Muscle of leg (tissue), 11 donors: Measurements from ENCODE around the gene LRRC74A. TPM values are rescaled to one million over a fixed set of nuclear protein-coding genes. Genes with fewer than 3 reads are reported as not detected.

ENCODE experiments used
- DNase-seq: peaks from one replicate; pipeline ENCODE4 v3.0.0; 2013
- H3K27ac ChIP-seq: one replicate; pipeline ENCODE4 v1.5.1; 2013; ENCODE audit warnings: mild to moderate bottlenecking, low read length, control low read depth
- H3K27me3 ChIP-seq: one replicate; pipeline ENCODE4 v1.6.1; 2013; ENCODE audit warnings: low read length; ENCODE audit not compliant: control insufficient read depth, insufficient read depth
- H3K36me3 ChIP-seq: one replicate; pipeline ENCODE4 v1.6.1; 2013; ENCODE audit warnings: low read length; ENCODE audit not compliant: control insufficient read depth, insufficient read depth
- H3K4me1 ChIP-seq: one replicate; pipeline ENCODE4 v1.6.1; 2013; ENCODE audit warnings: low read length; ENCODE audit not compliant: control insufficient read depth, insufficient read depth
- H3K4me3 ChIP-seq: one replicate; pipeline ENCODE4 v1.5.1; 2013; ENCODE audit warnings: low read length, control low read depth
- H3K9me3 ChIP-seq: replicated peaks from 2 replicates; pipeline ENCODE4 v1.6.1; 2013; ENCODE audit warnings: low read depth, low read length; ENCODE audit not compliant: control insufficient read depth
- WGBS: methylation state at CpG from one replicate; pipeline ENCODE4 v1.1.5; 2013; ENCODE audit warnings: missing lambda C conversion rate; ENCODE audit not compliant: insufficient coverage; 5-methylcytosine and 5-hydroxymethylcytosine counted together
- polyA plus RNA-seq, 8 donors: library from polyadenylated mRNA; unstranded; fragments of 120-200 nt; gene quantifications; one replicate each; pipeline versions ENCODE4 v1.2.1 to v1.2.3, GENCODE V29; 2013; ENCODE audit warnings: inconsistent platforms in 1 of 8, low replicate concordance in 1 of 8; ENCODE audit not compliant: insufficient read length in 8 of 8, insufficient read depth in 1 of 8
- total RNA-seq: library from RNA; stranded (reverse); fragments of 120-200 nt; gene quantifications from one replicate; pipeline ENCODE4 v1.2.4, GENCODE V29; 2013

Gene LRRC74A
- total and polyA plus RNA-seq, 9 donors, result 0.07 to 0.19 (median 0.16) TPM; not detected in 6

DNA sequence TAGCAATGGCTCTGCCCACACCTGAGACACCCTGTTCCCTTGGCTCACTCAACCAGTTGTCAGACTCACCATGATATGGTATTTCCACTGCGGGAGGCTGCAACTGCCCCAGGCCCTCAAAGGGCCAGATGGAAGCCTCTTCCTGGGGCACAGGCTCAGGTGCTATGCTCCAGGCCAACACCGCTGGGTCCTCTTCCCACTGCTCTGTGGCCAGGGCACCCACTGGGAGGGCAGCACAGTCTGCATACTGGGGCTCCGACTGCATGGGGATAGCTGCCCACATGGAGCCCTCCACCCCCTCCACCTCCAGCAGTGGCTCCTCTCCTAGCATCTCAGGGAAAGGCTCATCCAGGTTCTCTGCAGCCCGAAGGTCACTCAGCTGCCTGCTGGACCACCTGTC, 17.2 kb upstream of the LRRC74A start:
- no peaks in the 10 kb centered on the region for H3K9me3 ChIP-seq
- H3K27ac ChIP-seq, result no peak overlapping the region
- no peaks in the 10 kb centered on the region for H3K27me3 ChIP-seq
- peaks cover 27% of the 10 kb centered on the region for H3K4me1 ChIP-seq
- DNase-seq, result no peak
- 92% methylated on average over 4 of the region's 4 CpGs for WGBS
- no peak overlapping the region for H3K4me3 ChIP-seq
- H3K36me3 ChIP-seq, result peaks cover 44% of the 10 kb centered on the region

DNA sequence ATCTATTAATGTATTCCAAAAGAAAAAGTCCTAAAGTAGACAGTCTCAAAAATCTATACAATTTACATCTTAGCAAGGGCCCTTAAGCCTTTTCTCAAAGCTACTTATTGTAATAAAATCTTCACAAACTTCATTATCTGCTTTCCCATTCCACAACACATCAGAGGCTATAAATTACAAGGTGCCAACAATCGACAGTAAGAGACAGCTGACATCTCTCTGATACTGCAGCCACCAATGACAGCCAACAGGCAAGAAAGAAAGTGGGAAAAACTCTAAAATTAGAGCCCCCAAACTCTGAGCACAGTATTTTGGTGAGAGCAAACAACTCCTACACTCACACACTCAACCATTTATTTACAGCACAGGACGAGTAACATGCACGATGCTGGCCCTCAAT, 15.7 kb upstream of the LRRC74A start:
- Histone ChIP-seq H3K27me3 (no peaks in the 10 kb centered on the region), H3K4me3 (no peak overlapping the region), H3K36me3 (peaks cover 33% of the 10 kb centered on the region), H3K4me1 (peaks cover 38% of the 10 kb centered on the region), H3K9me3 (no peaks in the 10 kb centered on the region), H3K27ac (no peak overlapping the region)
- DNase-seq, result no peak
- WGBS, result 71% methylated on average over 1 of the region's 3 CpGs

DNA sequence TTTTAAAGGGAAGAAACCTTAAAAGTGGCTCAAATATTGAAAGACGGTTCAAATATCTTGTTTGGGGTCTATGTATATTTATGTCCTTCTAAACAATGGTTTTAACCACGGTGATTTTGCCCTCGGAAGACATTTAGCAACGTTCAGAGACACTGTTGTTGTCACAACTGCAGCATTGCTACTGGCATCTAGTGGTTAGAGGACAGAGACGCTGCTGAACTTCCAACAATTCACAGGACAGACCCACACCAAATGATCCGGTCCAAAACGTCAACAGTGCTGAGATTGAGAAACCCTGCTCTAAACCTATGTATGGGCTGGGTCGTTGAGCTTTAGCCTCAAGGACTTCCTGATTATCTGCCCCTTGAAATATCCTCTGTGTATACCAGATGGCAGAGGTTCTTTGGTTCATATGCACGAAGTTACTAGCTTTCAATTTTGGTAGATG, 15.2 kb upstream of the LRRC74A start:
- WGBS, result no CpG with 5 or more reads among the region's 9 CpGs
- peak overlapping the region; percentile 38 for H3K27ac ChIP-seq
- peak; percentile 66 for DNase-seq

DNA sequence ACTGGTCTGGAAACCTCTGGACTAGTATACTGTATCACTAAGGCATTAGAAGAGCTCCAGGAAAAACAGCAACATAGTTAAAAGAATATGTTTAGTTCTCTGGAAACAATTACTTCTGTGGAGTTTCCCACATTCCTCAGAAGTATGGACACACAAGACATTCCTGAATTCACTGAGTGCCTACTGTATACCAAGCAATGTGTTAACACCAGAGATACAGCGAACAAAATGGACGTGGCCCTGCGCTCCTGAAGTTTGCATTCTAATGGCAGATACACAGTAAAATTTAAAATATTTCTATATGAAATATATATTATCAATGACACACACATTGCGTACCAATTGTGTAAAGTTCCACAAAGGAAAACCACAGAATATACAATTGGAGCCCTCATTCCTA, 14.6 kb upstream of the LRRC74A start:
- Histone ChIP-seq H3K27ac (peak overlapping the region; percentile 77), H3K36me3 (peaks cover 28% of the 10 kb centered on the region), H3K9me3 (no peaks in the 10 kb centered on the region), H3K4me3 (peak overlapping the region; percentile 89), H3K4me1 (peaks cover 38% of the 10 kb centered on the region), H3K27me3 (no peaks in the 10 kb centered on the region)
- DNase-seq, result peak; percentile 41
- WGBS, result no CpG with 5 or more reads among the region's 4 CpGs

More for the DNA sequence above, 15.2 kb upstream of the LRRC74A start:
- no peaks in the 10 kb centered on the region for H3K9me3 ChIP-seq
- peaks cover 38% of the 10 kb centered on the region for H3K4me1 ChIP-seq
- H3K4me3 ChIP-seq, result peak overlapping the region; percentile 18
- no peaks in the 10 kb centered on the region for H3K27me3 ChIP-seq
- peaks cover 33% of the 10 kb centered on the region for H3K36me3 ChIP-seq

DNA sequence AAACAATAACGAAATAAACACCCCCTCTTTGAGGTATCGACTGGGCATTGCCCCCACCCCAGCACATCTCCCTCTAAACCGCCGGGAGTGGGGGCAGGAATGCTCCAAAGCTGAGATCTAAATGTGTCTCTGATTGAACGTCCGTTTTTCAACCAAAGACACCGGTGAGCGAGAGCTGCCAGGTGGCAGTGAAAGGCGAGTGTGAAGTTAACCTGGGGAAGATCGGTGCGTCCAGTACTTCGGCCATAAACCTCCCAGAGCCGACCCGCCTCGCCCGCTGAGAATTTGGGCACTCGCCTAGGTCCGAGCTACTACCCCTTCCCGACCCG, 14.2 kb upstream of the LRRC74A start:
- Histone ChIP-seq H3K27ac (peak overlapping the region; percentile 77), H3K9me3 (no peaks in the 10 kb centered on the region), H3K27me3 (no peaks in the 10 kb centered on the region), H3K4me3 (peak overlapping the region; percentile 89), H3K36me3 (peaks cover 23% of the 10 kb centered on the region), H3K4me1 (peaks cover 38% of the 10 kb centered on the region)
- under 1% methylated on average over 12 of the region's 20 CpGs for WGBS
- DNase-seq, result peak; percentile 42

DNA sequence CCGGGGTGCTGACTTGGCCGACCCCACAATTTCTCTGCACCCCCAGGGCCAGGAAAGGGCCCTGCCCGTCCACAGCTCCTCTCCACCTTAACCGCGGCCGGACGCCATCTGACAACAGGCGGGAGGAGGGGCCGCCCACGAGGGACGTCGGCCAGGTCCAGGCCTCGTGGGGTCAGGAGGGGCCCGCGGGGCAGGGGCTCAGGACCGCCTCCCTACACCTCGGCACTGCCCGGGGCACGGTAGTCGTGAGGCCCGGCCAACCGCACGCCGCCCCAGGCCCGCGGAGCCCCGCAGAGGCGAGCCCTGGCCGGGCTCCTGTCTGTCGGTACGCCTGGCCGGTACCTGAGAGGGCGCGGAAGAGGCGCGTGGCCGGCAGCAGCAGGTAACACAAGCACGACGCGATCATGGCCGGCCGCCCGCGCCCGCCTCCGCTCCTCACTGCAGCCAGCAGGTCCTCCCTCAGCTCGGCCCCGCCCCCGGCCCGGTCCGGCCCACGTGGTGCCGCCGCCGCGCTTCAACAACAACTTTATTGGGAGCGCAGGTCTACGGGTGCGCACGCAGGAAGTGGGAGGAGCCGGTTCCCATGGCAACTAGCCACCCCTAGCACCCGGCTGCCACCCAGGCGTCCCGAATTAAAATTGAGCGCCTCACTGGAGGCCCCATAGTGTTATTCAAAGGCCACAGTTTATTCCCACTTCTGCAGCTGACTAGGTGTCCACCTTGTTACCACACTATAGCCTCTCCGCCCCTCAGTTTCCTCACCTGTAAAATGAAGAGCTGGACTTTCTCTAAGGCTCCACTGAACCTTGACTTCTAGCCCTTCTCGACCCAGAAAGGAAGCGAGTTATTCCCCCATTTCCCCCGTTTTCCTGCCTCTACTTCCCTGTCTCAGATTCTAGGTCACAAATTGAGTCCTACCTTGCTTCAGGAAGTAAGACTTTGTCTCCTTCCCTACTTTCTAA, 13.5 kb upstream of the LRRC74A start, which contains the start of gene ANGEL1:
Gene ANGEL1, minus strand, starts transcription at position 461 of the 962 bp plus-strand sequence. Its CDS starts 55 bp downstream, at position 406.
- Histone ChIP-seq H3K4me1 (peaks cover 38% of the 10 kb centered on the region), H3K4me3 (peak within 1 kb of the TSS; percentile 89), H3K27ac (peak within 1 kb of the TSS; percentile 82), H3K27me3 (no peaks in the 10 kb centered on the region), H3K36me3 (peaks cover 17% of the 10 kb centered on the region), H3K9me3 (no peaks in the 10 kb centered on the region)
- peak; percentile 97 for DNase-seq
- WGBS, result 3% methylated on average over 63 of the region's 69 CpGs

DNA sequence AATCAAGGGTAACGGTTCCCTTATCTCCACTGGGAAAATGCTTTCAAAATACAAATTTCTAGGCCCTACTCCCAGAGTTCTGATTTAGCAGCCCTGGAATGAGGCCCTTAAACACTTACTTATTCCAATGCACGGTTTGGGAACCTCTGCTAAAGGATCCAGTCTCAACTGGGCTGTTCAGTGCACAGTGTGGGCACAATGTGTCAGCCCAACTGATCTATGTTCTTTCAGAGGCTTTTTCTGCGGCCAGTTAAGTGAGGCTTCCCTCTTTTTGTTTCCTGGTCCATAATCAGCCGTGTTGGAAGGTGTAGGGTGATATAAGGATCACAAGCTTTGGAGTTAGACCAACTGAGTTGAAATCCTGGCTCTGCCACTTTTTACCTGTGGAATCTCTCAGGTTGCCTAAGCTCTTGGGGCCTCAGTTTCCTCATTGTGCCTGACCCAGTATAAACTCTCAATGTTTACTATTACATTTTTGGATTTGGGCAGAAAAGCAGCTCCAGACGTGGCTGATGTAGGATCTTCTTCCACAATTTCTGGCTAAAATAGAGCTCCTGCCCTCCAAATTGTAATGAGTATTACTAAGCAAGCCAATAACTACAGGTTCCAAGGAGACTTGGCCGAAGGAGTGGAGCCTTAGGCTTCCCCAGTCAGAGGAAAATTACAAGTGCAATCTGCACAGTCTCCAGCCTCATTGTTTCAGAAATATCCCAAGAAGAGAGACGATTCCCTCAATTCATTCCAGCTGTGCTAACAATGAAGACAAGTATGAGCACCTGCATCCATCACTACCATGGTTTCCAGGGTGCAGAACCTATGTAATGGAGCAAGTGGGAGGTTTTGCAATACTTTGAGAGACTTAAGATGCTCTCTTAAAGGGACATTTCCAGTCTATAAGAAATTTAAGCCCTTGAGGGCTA, 11.2 kb upstream of the LRRC74A start:
- no peaks in the 10 kb centered on the region for H3K36me3 ChIP-seq
- H3K9me3 ChIP-seq, result no peaks in the 10 kb centered on the region
- H3K4me3 ChIP-seq, result no peak overlapping the region
- peak; percentile 98 for DNase-seq
- H3K4me1 ChIP-seq, result peaks cover 33% of the 10 kb centered on the region
- H3K27me3 ChIP-seq, result no peaks in the 10 kb centered on the region
- peak overlapping the region; percentile 86 for H3K27ac ChIP-seq
- 45% methylated on average over 3 of the region's 7 CpGs for WGBS

DNA sequence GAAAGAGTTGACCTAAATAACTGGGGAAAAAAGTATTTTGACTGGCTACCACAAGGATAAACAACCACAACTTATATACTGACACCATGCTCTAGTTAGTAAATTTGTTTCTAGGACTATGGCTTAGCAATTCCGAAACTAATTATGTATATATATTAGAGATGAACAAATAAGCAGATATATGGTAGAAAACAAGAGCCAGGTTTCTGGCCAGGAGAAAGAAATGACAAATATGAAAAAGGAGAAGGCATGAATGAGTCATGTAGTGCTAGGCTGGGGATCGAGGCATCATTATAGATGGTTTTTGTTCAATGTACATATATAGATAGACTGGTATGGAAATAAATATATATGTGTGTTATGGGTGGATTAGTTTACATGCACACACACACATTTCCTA, 5.5 kb upstream of the LRRC74A start:
- no peaks in the 10 kb centered on the region for H3K27me3 ChIP-seq
- DNase-seq, result no peak
- H3K4me1 ChIP-seq, result no peaks in the 10 kb centered on the region
- no peaks in the 10 kb centered on the region for H3K9me3 ChIP-seq
- no peaks in the 10 kb centered on the region for H3K36me3 ChIP-seq
- WGBS, result 100% methylated on average over 1 of the region's 2 CpGs
- no peak overlapping the region for H3K4me3 ChIP-seq
- H3K27ac ChIP-seq, result no peak overlapping the region

DNA sequence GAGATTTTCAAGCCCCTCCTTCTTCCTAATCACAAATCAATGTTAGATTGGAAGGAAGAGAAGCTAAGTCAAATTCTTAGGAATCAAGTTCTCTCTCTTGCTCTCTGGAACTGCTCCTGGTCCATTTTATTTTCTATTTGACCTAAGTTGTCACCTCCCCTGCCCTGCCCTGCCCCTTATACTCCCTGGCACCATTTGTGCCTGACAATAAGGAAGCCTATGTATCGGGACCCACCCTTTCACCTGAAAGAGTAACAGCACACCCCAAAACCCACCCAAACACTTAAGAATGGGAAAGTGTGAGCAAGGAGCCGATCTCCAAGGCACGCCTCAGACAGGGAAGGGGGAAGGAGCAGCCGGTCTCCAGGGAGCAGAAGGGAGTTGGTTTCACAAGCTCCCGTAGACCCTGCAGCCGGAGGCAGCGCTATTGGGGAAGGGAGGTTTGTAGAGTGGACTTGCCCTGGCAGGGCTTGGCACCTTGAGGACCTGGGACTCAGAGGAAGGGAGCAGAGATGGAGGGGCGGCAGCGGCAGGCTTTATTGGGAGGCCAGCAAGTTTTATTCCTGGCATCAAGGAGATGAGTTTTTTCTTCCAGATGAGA, 1.6 kb downstream of the LRRC74A start:
- Histone ChIP-seq H3K27ac (peak overlapping the region; percentile 78), H3K9me3 (no peaks in the 10 kb centered on the region), H3K4me3 (peak overlapping the region; percentile 12), H3K36me3 (no peaks in the 10 kb centered on the region), H3K4me1 (peaks cover 48% of the 10 kb centered on the region), H3K27me3 (no peaks in the 10 kb centered on the region)
- DNase-seq, result peak; percentile 43
- 36% methylated on average over 8 of the region's 9 CpGs for WGBS
